ENCODE data around the gene FCF1.

DNA sequence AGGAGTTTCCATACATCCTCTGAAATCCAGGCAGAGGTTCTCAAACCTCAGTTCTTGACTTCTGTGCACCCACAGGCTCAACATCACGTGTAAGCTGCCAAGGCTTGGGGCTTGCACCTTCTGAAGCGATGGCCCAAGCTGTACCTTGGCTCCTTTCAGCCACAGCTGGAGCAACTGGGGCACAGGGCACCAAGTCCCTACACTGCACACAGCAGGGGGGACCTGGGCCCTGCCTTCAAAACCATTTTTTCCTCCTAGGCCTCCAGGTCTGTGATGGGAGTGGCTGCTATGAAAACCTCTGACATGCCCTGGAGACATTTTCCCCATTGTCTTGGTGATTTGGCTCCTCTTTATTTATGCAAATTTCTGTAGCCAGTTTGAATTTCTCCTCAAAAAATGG, 10.7 kb upstream of the FCF1 start:
- TF ChIP-seq CTCF (IDR thresholded peaks at IDR 0.05) (no peak), POLR2AphosphoS5 (IDR thresholded peaks at IDR 0.05) (no peak)

Measured in esophagus muscularis mucosa (tissue), 3 donors.